ENCODE data around the gene GPRIN1.

The GPRIN1 gene

DNA sequence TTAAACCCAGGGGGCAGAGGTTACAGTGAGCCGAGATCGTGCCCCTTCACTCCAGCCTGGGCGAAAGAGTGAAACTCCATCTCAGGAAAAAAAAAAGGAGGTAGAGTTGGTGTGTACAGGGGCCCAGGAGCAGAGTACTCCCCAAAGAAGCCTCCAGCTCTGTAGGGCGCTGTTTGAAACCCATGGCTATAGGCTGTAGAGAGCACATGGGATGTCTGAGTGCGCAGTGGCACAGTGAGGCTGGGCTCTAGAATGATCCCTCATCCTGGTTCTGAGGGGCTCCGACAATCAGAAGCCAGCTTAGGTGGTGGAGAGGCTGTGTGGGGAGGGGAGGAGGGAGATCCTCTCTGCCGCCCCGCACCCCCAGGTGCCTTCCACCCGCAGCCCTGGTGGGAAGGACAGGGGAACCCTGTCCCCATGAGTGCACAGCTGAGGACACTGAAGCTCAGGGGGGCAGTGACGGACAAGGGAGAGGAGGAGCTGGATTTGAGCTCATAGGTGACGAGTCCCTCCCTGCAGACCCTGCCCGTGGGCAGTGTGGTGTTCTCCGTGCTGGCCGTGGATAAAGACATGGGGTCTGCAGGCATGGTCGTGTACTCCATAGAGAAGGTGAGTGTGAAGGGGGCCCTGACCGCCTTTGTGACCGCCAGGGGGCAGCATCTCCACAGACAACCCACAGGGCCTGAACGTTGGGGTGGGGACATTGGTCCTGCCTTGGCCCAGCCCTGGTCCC, 36.2 kb downstream of the GPRIN1 start:
- no peak overlapping the region for H3K27ac ChIP-seq (replicated peaks)
- H3K4me3 ChIP-seq (replicated peaks; ENCODE audit: insufficient read depth, low read length) = no peak overlapping the region
- no peaks in the 10 kb centered on the region for H3K27me3 ChIP-seq (ENCODE audit: insufficient read depth, poor library complexity, severe bottlenecking)
- no peak for TF ChIP-seq GABPA (IDR thresholded peaks at IDR 0.05; ENCODE audit: low read depth)
- TF ChIP-seq, protein P1, sequence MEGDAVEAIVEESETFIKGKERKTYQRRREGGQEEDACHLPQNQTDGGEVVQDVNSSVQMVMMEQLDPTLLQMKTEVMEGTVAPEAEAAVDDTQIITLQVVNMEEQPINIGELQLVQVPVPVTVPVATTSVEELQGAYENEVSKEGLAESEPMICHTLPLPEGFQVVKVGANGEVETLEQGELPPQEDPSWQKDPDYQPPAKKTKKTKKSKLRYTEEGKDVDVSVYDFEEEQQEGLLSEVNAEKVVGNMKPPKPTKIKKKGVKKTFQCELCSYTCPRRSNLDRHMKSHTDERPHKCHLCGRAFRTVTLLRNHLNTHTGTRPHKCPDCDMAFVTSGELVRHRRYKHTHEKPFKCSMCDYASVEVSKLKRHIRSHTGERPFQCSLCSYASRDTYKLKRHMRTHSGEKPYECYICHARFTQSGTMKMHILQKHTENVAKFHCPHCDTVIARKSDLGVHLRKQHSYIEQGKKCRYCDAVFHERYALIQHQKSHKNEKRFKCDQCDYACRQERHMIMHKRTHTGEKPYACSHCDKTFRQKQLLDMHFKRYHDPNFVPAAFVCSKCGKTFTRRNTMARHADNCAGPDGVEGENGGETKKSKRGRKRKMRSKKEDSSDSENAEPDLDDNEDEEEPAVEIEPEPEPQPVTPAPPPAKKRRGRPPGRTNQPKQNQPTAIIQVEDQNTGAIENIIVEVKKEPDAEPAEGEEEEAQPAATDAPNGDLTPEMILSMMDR (IDR thresholded peaks at IDR 0.05; ENCODE audit: insufficient read depth, low read length) = peak; percentile 77
- peak in 1 of 2 experiments; percentile 54 for DNase-seq (ENCODE audit: low read depth in 1 of 2, low spot score in 1 of 2)

DNA sequence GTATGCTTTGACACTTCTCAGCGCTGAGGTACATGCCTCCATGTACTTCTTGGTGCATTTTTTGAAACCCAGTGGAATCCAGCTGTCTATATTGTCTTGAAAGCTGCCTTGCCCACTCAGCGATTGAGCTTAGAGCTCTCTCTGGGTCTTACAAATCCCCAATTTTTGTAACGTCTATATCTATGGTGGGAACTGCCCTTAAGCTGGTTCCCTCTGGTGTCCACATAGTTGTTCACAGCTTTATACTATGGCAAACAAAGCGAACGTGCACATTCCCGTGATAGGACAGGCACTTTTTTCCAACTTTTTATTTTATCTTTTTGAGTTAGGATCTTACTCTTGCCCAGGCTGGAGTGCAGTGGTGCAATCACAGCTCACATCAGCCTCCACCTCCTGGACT, 39.9 kb downstream of the GPRIN1 start:
- Histone ChIP-seq H3K4me3 (replicated peaks; ENCODE audit: insufficient read depth, low read length) (no peak overlapping the region), H3K27me3 (ENCODE audit: insufficient read depth, poor library complexity, severe bottlenecking) (no peaks in the 10 kb centered on the region), H3K27ac (replicated peaks) (no peak overlapping the region)
- TF ChIP-seq GABPA (IDR thresholded peaks at IDR 0.05; ENCODE audit: low read depth) = no peak
- TF ChIP-seq, protein P1 (IDR thresholded peaks at IDR 0.05; ENCODE audit: insufficient read depth, low read length) = no peak
- no peak for TF ChIP-seq POLR2AphosphoS5 (IDR thresholded peaks at IDR 0.05; ENCODE audit: low read depth)
- TF ChIP-seq REST (IDR thresholded peaks at IDR 0.05; ENCODE audit: insufficient replicate concordance, low read depth) = no peak
- TF ChIP-seq SPI1 (IDR thresholded peaks at IDR 0.05; ENCODE audit: borderline replicate concordance, low read depth) = no peak
- DNase-seq (ENCODE audit: low read depth in 1 of 2, low spot score in 1 of 2) = no peak

DNA sequence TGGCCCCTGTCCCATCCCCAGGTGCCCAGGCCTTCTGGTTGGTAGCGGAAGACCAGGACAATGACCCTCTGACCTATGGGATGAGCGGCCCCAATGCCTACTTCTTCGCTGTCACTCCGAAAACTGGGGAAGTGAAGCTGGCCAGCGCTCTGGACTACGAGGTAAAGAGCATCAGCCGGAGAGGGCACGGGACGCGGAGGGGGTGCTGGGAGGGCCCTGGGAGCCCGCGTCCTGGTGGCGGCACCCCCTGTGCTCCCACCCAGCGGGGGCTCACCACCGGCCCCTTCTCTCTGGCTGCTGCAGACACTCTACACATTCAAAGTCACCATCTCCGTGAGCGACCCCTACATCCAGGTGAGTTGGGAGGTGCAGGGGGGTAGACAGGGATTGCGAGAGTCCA, 41.3 kb downstream of the GPRIN1 start:
- H3K4me3 ChIP-seq (replicated peaks; ENCODE audit: insufficient read depth, low read length) = no peak overlapping the region
- TF ChIP-seq REST (IDR thresholded peaks at IDR 0.05; ENCODE audit: insufficient replicate concordance, low read depth) = no peak
- no peak for TF ChIP-seq GABPA (IDR thresholded peaks at IDR 0.05; ENCODE audit: low read depth)
- TF ChIP-seq SPI1 (IDR thresholded peaks at IDR 0.05; ENCODE audit: borderline replicate concordance, low read depth) = no peak
- TF ChIP-seq, protein P1 (IDR thresholded peaks at IDR 0.05; ENCODE audit: insufficient read depth, low read length) = no peak
- TF ChIP-seq POLR2AphosphoS5 (IDR thresholded peaks at IDR 0.05; ENCODE audit: low read depth) = no peak
- DNase-seq (ENCODE audit: low read depth in 1 of 2, low spot score in 1 of 2) = no peak
- no peak overlapping the region for H3K27ac ChIP-seq (replicated peaks)
- H3K27me3 ChIP-seq (ENCODE audit: insufficient read depth, poor library complexity, severe bottlenecking) = no peaks in the 10 kb centered on the region

All from HL-60 (cell line).